HFFc6 (cell line): ENCODE measurements around the gene FAT1. TPM values are rescaled to one million over a fixed set of nuclear protein-coding genes. Genes with fewer than 3 reads are reported as not detected.

Source experiments
- DNase-seq: peaks from one replicate; pipeline ENCODE4 v3.0.0-alpha.2; 2018
- H3K27ac Mint-ChIP-seq: 2 replicates; pipeline ENCODE4 v1.8.0; 2020; ENCODE audit warnings: mild to moderate bottlenecking, mixed read lengths
- H3K27me3 Mint-ChIP-seq: 2 replicates; pipeline ENCODE4 v1.8.0; 2021; ENCODE audit warnings: mild to moderate bottlenecking, moderate library complexity, mixed read lengths; ENCODE audit not compliant: insufficient read depth
- H3K36me3 Mint-ChIP-seq: 2 replicates; pipeline ENCODE4 v1.8.0; 2021; ENCODE audit warnings: low read depth, mixed read lengths
- H3K4me1 Mint-ChIP-seq: 2 replicates; pipeline ENCODE4 v1.8.0; 2020; ENCODE audit warnings: low read depth, mixed read lengths
- H3K4me3 Mint-ChIP-seq: 2 replicates; pipeline ENCODE4 v1.8.0; 2020; ENCODE audit warnings: mild to moderate bottlenecking, moderate library complexity, mixed read lengths
- H3K9me3 Mint-ChIP-seq: 2 replicates; pipeline ENCODE4 v1.8.0; 2020; ENCODE audit warnings: mild to moderate bottlenecking, mixed read lengths
- CTCF ChIP-seq: fragments of 200-600 bp; sonication (generic); IDR thresholded peaks from 2 replicates; pipeline ENCODE4 v1.5.0; 2021; ENCODE audit warnings: antibody characterized with exemption, mild to moderate bottlenecking
- total RNA-seq, 6 experiments: library from RNA; stranded (reverse); fragmentation: NEBNext Ultra II Directional; extraction: Animal tissue kit (Norgen Biotek cat#: 25700); gene quantifications; 2 replicates in 1 of 6; 3 replicates in 5 of 6; pipeline ENCODE4 v1.2.3, GENCODE V29; 2021

The FAT1 gene
- total RNA-seq, 6 experiments from 2014 or later, result 238 to 483 (median 287) TPM

DNA sequence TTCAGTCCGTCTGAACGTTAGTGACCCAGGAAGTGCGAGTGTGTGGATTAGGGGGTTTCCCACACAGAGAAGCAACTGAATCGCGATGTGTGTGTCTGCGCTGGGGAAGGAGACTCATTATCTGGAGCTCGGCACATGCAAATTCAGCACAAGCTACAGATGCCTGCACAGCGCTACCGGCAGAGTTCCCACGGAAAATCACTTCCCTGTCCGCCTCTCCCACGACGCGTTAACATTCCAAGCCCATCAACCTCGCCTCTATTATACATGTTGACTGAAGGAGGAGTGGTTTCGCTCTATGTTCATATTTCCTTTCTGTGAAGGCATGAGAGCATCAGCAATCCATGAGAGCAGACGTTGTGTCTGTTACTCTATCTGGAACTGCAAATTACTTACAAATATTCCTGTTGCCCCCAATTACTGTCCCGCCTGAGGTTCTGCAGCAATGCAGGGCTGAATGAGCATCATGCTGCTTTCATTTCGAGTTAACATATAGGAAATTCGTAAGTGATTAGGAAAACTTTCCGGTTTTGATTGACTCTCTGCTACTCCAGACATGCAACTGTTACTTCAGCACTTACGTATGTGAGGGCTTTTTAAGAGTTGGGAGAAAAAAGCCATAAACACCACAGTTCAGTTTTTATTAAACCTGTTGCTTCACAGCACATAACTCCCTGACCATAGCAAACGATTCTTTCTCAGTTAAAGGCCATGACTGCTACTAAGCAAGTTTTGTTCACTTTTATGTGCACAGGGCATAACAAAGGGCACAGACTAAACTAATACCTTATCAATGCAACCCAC is 153.3 kb downstream of the FAT1 start:
- H3K36me3 Mint-ChIP-seq, result no peaks in the 10 kb centered on the region
- peak; percentile 50 for DNase-seq
- H3K27me3 Mint-ChIP-seq, result peaks cover 20% of the 10 kb centered on the region
- H3K4me3 Mint-ChIP-seq, result peak overlapping the region; percentile 82
- TF ChIP-seq CTCF, result no peak
- peaks cover 26% of the 10 kb centered on the region for H3K4me1 Mint-ChIP-seq
- H3K9me3 Mint-ChIP-seq, result no peaks in the 10 kb centered on the region
- peak overlapping the region; percentile 23; the same call in 1 of the 2 replicates for H3K27ac Mint-ChIP-seq

- peaks cover 26% of the 10 kb centered on the region for H3K4me1 Mint-ChIP-seq
- peaks cover 20% of the 10 kb centered on the region for H3K27me3 Mint-ChIP-seq
- no peaks in the 10 kb centered on the region for H3K9me3 Mint-ChIP-seq
- peak overlapping the region; percentile 23 for H3K27ac Mint-ChIP-seq
- H3K36me3 Mint-ChIP-seq, result no peaks in the 10 kb centered on the region
- DNase-seq, result no peak
- no peak for TF ChIP-seq CTCF
- H3K4me3 Mint-ChIP-seq, result peak overlapping the region; percentile 82
These were observed 154.0 kb downstream of the FAT1 start for GRCh38 chr4:186569533-186570192.

GRCh38 chr4:186566068-186566467 is 157.6 kb downstream of the FAT1 start:
- H3K4me1 Mint-ChIP-seq, result peaks cover 21% of the 10 kb centered on the region
- TF ChIP-seq CTCF, result no peak

GRCh38 chr4:186563761-186564160 is 159.9 kb downstream of the FAT1 start:
- Mint-ChIP-seq H3K9me3 (no peaks in the 10 kb centered on the region), H3K36me3 (no peaks in the 10 kb centered on the region), H3K27ac (no peak overlapping the region), H3K27me3 (peaks cover 15% of the 10 kb centered on the region), H3K4me1 (no peaks in the 10 kb centered on the region), H3K4me3 (no peak overlapping the region)
- no peak for DNase-seq
- TF ChIP-seq CTCF, result no peak

More at GRCh38 chr4:186566068-186566467, 157.6 kb downstream of the FAT1 start:
- H3K27me3 Mint-ChIP-seq, result peaks cover 15% of the 10 kb centered on the region
- no peak overlapping the region for H3K4me3 Mint-ChIP-seq
- no peak for DNase-seq
- no peaks in the 10 kb centered on the region for H3K36me3 Mint-ChIP-seq
- H3K9me3 Mint-ChIP-seq, result no peaks in the 10 kb centered on the region
- no peak overlapping the region for H3K27ac Mint-ChIP-seq

DNA sequence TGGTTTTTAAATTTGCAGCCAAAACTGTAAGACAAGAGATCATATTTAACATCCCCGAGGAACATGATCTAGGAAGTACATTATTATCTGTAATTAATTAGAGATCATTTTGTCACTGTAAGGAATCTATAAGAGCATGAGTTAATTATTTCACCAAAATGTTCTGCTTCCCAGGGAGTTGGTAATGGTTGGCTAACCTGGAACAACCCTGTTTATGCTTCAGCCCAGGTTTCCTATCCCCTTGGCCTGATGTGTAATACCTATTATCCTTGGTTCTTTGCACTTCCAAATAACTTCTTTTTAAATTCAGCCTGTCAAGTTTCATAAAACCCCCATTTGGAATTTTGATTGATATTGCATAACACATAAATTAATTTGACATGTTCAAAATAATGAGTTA is 161.9 kb downstream of the FAT1 start:
- no peak for TF ChIP-seq CTCF
- Mint-ChIP-seq H3K27me3 (peaks cover 1% of the 10 kb centered on the region; the same call in 1 of the 2 replicates), H3K36me3 (no peaks in the 10 kb centered on the region), H3K27ac (no peak overlapping the region), H3K9me3 (no peaks in the 10 kb centered on the region), H3K4me3 (no peak overlapping the region), H3K4me1 (peaks cover 15% of the 10 kb centered on the region)
- DNase-seq, result no peak
